CD8-positive, alpha-beta memory T cell (primary cell): ENCODE measurements around the gene TCF21. TPM values are rescaled to one million over a fixed set of nuclear protein-coding genes. Genes with fewer than 3 reads are reported as not detected.

Experiments
- CTCF ChIA-PET: fragments of 350-600 bp; sonication (Branson Sonifier 250); formaldehyde crosslinking; loops from one replicate; lab custom pipeline; 2021; ENCODE audit warnings: antibody characterized with exemption; lab: Charles Lee
- POLR2A ChIA-PET: fragments of 350-600 bp; sonication (Branson Sonifier 250); formaldehyde crosslinking; loops from one replicate; lab custom pipeline; 2021; ENCODE audit warnings: antibody characterized with exemption; lab: Charles Lee
- DNase-seq, 5 donors: peaks; one replicate each; pipeline versions ENCODE4 v3.0.0 to v3.0.0-alpha.2; 2020 to 2022; ENCODE audit warnings: mixed read lengths in 1 of 5
- H3K27ac ChIP-seq: one replicate; pipeline ENCODE4 v1.7.0; 2013; ENCODE audit warnings: low read depth, mild to moderate bottlenecking, low read length, moderate library complexity
- H3K27me3 ChIP-seq: 2 replicates; pipeline ENCODE4 v1.7.0; 2013; ENCODE audit warnings: low read length, mild to moderate bottlenecking; ENCODE audit not compliant: insufficient read depth, poor library complexity, severe bottlenecking
- H3K36me3 ChIP-seq: 2 replicates; pipeline ENCODE4 v1.7.0; 2013; ENCODE audit warnings: mild to moderate bottlenecking, low read length, moderate library complexity; ENCODE audit not compliant: insufficient read depth
- H3K4me1 ChIP-seq: 2 replicates; pipeline ENCODE4 v1.7.0; 2013; ENCODE audit warnings: mild to moderate bottlenecking, low read length, moderate library complexity; ENCODE audit not compliant: insufficient read depth
- H3K4me3 ChIP-seq: 2 replicates; pipeline ENCODE4 v1.7.0; 2013; ENCODE audit warnings: mild to moderate bottlenecking, low read length
- H3K9me3 ChIP-seq: 2 replicates; pipeline ENCODE4 v1.7.0; 2013; ENCODE audit warnings: mild to moderate bottlenecking, low read length
- H3K27ac Mint-ChIP-seq, 8 donors: one replicate each; pipeline ENCODE4 v1.8.0; 2020 to 2021; ENCODE audit warnings: mixed read lengths in 8 of 8, mild to moderate bottlenecking in 6 of 8, inconsistent platforms in 3 of 8, moderate library complexity in 3 of 8
- H3K27me3 Mint-ChIP-seq, 2 donors: one replicate each; pipeline ENCODE4 v1.8.0; 2020 to 2021; ENCODE audit warnings: mixed read lengths in 2 of 2, mild to moderate bottlenecking in 1 of 2, moderate library complexity in 1 of 2
- H3K36me3 Mint-ChIP-seq, 3 donors: one replicate each; pipeline ENCODE4 v1.8.0; 2020 to 2021; ENCODE audit warnings: mixed read lengths in 3 of 3, inconsistent platforms in 1 of 3, mild to moderate bottlenecking in 1 of 3
- H3K4me1 Mint-ChIP-seq, 3 donors: one replicate each; pipeline ENCODE4 v1.8.0; 2020 to 2021; ENCODE audit warnings: mixed read lengths in 3 of 3, inconsistent platforms in 1 of 3, mild to moderate bottlenecking in 1 of 3
- H3K4me3 Mint-ChIP-seq, 7 donors: one replicate each; pipeline ENCODE4 v1.8.0; 2020 to 2021; ENCODE audit warnings: mixed read lengths in 7 of 7, mild to moderate bottlenecking in 6 of 7, moderate library complexity in 4 of 7, inconsistent platforms in 2 of 7
- H3K9me3 Mint-ChIP-seq, 5 donors: one replicate each; pipeline ENCODE4 v1.8.0; 2020 to 2022; ENCODE audit warnings: mixed read lengths in 5 of 5, mild to moderate bottlenecking in 3 of 5, moderate library complexity in 2 of 5, inconsistent platforms in 1 of 5
- polyA plus RNA-seq: library from polyadenylated mRNA; unstranded; fragments of 300-500 nt; fragmentation: Illumina TruSeq; gene quantifications from one replicate; pipeline ENCODE4 v1.2.3, GENCODE V29; 2021
- total RNA-seq, 2 experiments: library from RNA; stranded (reverse); gene quantifications; one replicate each; pipeline ENCODE4 v1.2.3, GENCODE V29; 2021

The TCF21 gene
- total and polyA plus RNA-seq, 3 experiments from 2014 or later = not detected

GRCh38 chr6:133895573-133896343 is 6.8 kb downstream of the TCF21 start:
- H3K4me3 Mint-ChIP-seq = peak overlapping the region in 1 of 7 donors; percentile 33
- peaks cover 54 to 79% of the 10 kb centered on the region in 2 donors for H3K27me3 Mint-ChIP-seq
- Histone ChIP-seq H3K36me3 (no peaks in the 10 kb centered on the region), H3K27me3 (peaks cover 41% of the 10 kb centered on the region), H3K4me1 (peaks cover 10% of the 10 kb centered on the region), H3K4me3 (no peak overlapping the region), H3K9me3 (no peaks in the 10 kb centered on the region), H3K27ac (no peak overlapping the region)
- CTCF ChIA-PET = no interaction called here
- peaks cover 17 to 34% (median 27%) of the 10 kb centered on the region in 3 donors for H3K4me1 Mint-ChIP-seq
- POLR2A ChIA-PET = no interaction called here
- no peaks in the 10 kb centered on the region for H3K9me3 Mint-ChIP-seq
- H3K36me3 Mint-ChIP-seq = no peaks in the 10 kb centered on the region
- no peak overlapping the region for H3K27ac Mint-ChIP-seq
- no peak for DNase-seq

GRCh38 chr6:133896344-133896721 is 7.4 kb downstream of the TCF21 start:
- H3K27me3 Mint-ChIP-seq = peaks cover 51 to 77% of the 10 kb centered on the region in 2 donors
- H3K9me3 Mint-ChIP-seq = no peaks in the 10 kb centered on the region
- H3K27ac Mint-ChIP-seq = no peak overlapping the region
- H3K4me3 Mint-ChIP-seq = no peak overlapping the region
- H3K4me1 Mint-ChIP-seq = peaks cover 12 to 28% (median 21%) of the 10 kb centered on the region in 3 donors
- H3K27me3 ChIP-seq = peaks cover 40% of the 10 kb centered on the region
- peaks cover 5% of the 10 kb centered on the region for H3K4me1 ChIP-seq
- no peak for DNase-seq
- POLR2A ChIA-PET = no interaction called here
- CTCF ChIA-PET = no interaction called here
- H3K9me3 ChIP-seq = no peaks in the 10 kb centered on the region
- no peaks in the 10 kb centered on the region for H3K36me3 Mint-ChIP-seq
- H3K36me3 ChIP-seq = no peaks in the 10 kb centered on the region
- no peak overlapping the region for H3K4me3 ChIP-seq
- no peak overlapping the region for H3K27ac ChIP-seq

DNA sequence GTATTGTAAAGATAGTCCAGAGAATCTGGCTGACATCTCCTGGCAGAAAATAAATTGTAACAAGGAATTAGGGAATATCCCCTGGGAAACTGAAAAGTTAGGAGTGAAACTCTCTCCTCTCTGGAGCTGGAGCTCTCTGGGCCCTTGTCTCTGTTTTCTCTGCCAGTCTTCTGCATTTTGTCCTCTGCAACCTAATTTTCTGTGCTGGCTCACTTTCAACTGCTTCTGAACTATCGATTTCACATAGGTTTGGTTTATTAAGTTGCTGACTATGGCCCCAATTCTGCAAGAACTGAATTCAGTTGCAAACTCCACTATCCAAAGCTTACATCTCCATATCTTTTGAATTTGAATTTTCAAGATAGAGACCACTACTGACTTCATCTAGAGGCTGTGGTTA is 9.3 kb downstream of the TCF21 start:
- CTCF ChIA-PET = interaction anchor here (1.0 kb wide), 1 partner anchor 19 kb away, joined by 4 read pairs; no protein-coding TSS in a partner anchor
- no peaks in the 10 kb centered on the region for H3K36me3 ChIP-seq
- H3K27me3 ChIP-seq = peaks cover 25% of the 10 kb centered on the region
- no peaks in the 10 kb centered on the region for H3K4me1 ChIP-seq
- DNase-seq = no peak
- POLR2A ChIA-PET = no interaction called here
- Mint-ChIP-seq H3K27ac (no peak overlapping the region), H3K4me1 (peaks cover 3 to 11% (median 5%) of the 10 kb centered on the region in 3 donors), H3K9me3 (no peaks in the 10 kb centered on the region), H3K4me3 (no peak overlapping the region), H3K27me3 (peaks cover 41 to 75% of the 10 kb centered on the region in 2 donors), H3K36me3 (no peaks in the 10 kb centered on the region)
- H3K9me3 ChIP-seq = no peaks in the 10 kb centered on the region
- H3K27ac ChIP-seq = no peak overlapping the region
- no peak overlapping the region for H3K4me3 ChIP-seq

- no peak for DNase-seq
These were observed 10.6 kb downstream of the TCF21 start for GRCh38 chr6:133899556-133899955.

GRCh38 chr6:133903855-133904254 is 14.9 kb downstream of the TCF21 start:
- Mint-ChIP-seq H3K4me3 (no peak overlapping the region), H3K27me3 (peaks cover 30 to 73% of the 10 kb centered on the region in 2 donors), H3K4me1 (no peaks in the 10 kb centered on the region), H3K27ac (no peak overlapping the region), H3K36me3 (no peaks in the 10 kb centered on the region), H3K9me3 (no peaks in the 10 kb centered on the region)
- Histone ChIP-seq H3K27me3 (peaks cover 11% of the 10 kb centered on the region), H3K4me1 (no peaks in the 10 kb centered on the region), H3K27ac (no peak overlapping the region), H3K36me3 (no peaks in the 10 kb centered on the region), H3K4me3 (no peak overlapping the region), H3K9me3 (no peaks in the 10 kb centered on the region)
- ChIA-PET CTCF (no interaction called here), POLR2A (no interaction called here)
- no peak for DNase-seq

More at GRCh38 chr6:133899556-133899955, 10.6 kb downstream of the TCF21 start:
- no peaks in the 10 kb centered on the region for H3K36me3 Mint-ChIP-seq
- no peak overlapping the region for H3K4me3 Mint-ChIP-seq
- H3K9me3 Mint-ChIP-seq = no peaks in the 10 kb centered on the region
- no peaks in the 10 kb centered on the region for H3K36me3 ChIP-seq
- H3K27me3 ChIP-seq = peaks cover 13% of the 10 kb centered on the region
- H3K4me1 Mint-ChIP-seq = peaks cover 0 to under 1% (median 0%) of the 10 kb centered on the region in 3 donors
- H3K4me1 ChIP-seq = no peaks in the 10 kb centered on the region
- H3K27me3 Mint-ChIP-seq = peaks cover 28 to 75% of the 10 kb centered on the region in 2 donors
- no peaks in the 10 kb centered on the region for H3K9me3 ChIP-seq
- no peak overlapping the region for H3K27ac Mint-ChIP-seq
- ChIA-PET CTCF (no interaction called here), POLR2A (no interaction called here)
- no peak overlapping the region for H3K4me3 ChIP-seq
- no peak overlapping the region for H3K27ac ChIP-seq

DNA sequence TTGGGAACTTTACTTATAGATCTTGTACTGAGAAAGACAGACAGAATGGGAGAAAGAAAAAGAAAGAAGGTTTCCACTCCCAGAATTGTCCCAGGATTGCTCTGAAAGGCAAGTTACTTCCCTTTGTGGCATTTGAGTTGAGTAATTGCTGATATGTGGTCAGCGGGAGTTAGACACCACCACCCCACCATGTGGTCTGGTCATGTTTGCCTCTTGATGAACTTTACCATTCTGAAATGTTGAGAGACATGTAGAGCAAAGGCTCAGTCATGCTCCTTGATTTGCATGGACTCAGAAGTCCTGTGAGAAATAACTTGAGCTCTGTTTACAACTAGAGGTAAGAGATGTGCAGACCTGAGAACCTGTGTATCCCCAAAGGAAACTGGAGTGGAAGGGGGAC is 17.1 kb downstream of the TCF21 start:
- H3K27ac ChIP-seq = no peak overlapping the region
- H3K9me3 Mint-ChIP-seq = no peaks in the 10 kb centered on the region
- H3K36me3 ChIP-seq = no peaks in the 10 kb centered on the region
- H3K9me3 ChIP-seq = no peaks in the 10 kb centered on the region
- H3K27ac Mint-ChIP-seq = no peak overlapping the region
- H3K27me3 ChIP-seq = peaks cover 5% of the 10 kb centered on the region
- no peak overlapping the region for H3K4me3 Mint-ChIP-seq
- H3K36me3 Mint-ChIP-seq = no peaks in the 10 kb centered on the region
- H3K4me3 ChIP-seq = no peak overlapping the region
- peaks cover 32 to 79% of the 10 kb centered on the region in 2 donors for H3K27me3 Mint-ChIP-seq
- CTCF ChIA-PET = interaction anchor here (2.2 kb wide), 1 partner anchor 10 kb away, joined by 12 read pairs; no protein-coding TSS in a partner anchor
- no peak for DNase-seq
- no peaks in the 10 kb centered on the region for H3K4me1 Mint-ChIP-seq
- H3K4me1 ChIP-seq = no peaks in the 10 kb centered on the region
- POLR2A ChIA-PET = no interaction called here

DNA sequence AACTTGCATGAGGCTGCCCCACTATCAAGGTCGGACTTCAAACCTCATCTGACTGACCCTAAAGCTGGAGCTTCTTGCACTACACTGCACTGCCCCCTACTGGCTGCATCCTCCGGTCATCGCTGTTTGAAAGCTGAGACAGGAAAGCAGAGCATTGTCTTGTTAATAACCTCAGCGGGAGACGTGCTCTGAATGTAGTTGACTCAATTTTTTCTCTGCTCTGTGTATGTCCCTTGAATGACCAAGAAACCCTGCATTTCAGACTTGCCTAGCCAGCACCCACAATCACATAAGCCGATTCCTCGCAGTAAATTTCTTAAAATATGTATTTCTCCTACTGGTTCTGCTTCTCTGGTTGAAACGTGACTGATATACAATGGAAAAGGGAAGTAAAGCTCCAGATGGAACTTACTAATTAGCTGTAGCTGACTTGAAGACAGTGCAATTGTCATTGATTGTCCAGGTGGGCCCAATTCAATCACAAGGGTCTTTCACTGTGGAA is 27.8 kb downstream of the TCF21 start:
- Mint-ChIP-seq H3K27ac (no peak overlapping the region), H3K27me3 (peaks cover 12 to 23% of the 10 kb centered on the region in 2 donors), H3K36me3 (no peaks in the 10 kb centered on the region), H3K9me3 (no peaks in the 10 kb centered on the region), H3K4me3 (peak overlapping the region in 2 of 7 donors; percentile 23 to 41), H3K4me1 (peaks cover 3 to 5% (median 5%) of the 10 kb centered on the region in 3 donors)
- ChIA-PET POLR2A (no interaction called here), CTCF (interaction anchor here (0.7 to 2.5 kb wide), 19 partner anchors 8 to 1386 kb away, joined by 3 to 15 read pairs (median 3); partner anchors contain the start of genes SLC2A12 and TBPL1)
- no peaks in the 10 kb centered on the region for H3K27me3 ChIP-seq
- no peaks in the 10 kb centered on the region for H3K36me3 ChIP-seq
- H3K4me3 ChIP-seq = no peak overlapping the region
- H3K4me1 ChIP-seq = no peaks in the 10 kb centered on the region
- no peaks in the 10 kb centered on the region for H3K9me3 ChIP-seq
- DNase-seq = peak; percentile 26 to 71 (median 60)
- H3K27ac ChIP-seq = no peak overlapping the region

DNA sequence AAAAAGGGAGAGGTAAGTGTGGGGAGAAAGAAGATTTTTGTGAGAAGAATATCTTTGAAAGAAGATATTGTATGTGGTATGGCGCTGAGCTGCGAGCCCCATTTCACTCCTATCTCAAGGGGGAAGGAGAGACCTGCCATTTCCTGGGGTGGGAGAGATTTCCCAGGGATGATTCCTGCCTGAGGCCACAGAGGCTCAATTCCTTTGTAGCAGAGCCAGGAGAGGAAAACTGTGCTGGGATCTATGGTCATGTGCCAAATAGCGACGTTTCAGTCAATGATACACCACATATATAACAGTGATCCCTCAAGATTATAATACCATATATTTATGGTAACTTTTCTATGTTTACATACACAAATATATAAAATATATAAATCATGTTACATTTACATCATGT is 28.9 kb downstream of the TCF21 start:
- Histone ChIP-seq H3K36me3 (no peaks in the 10 kb centered on the region), H3K27ac (no peak overlapping the region), H3K4me1 (no peaks in the 10 kb centered on the region), H3K4me3 (no peak overlapping the region), H3K27me3 (no peaks in the 10 kb centered on the region), H3K9me3 (no peaks in the 10 kb centered on the region)
- H3K36me3 Mint-ChIP-seq = no peaks in the 10 kb centered on the region
- no peak overlapping the region for H3K27ac Mint-ChIP-seq
- no peaks in the 10 kb centered on the region for H3K9me3 Mint-ChIP-seq
- DNase-seq = no peak
- ChIA-PET POLR2A (no interaction called here), CTCF (interaction anchor here (0.8 to 2.5 kb wide), 7 partner anchors 10 to 180 kb away, joined by 3 to 15 read pairs (median 3); no protein-coding TSS in a partner anchor)
- H3K27me3 Mint-ChIP-seq = peaks cover 9 to 23% of the 10 kb centered on the region in 2 donors
- H3K4me1 Mint-ChIP-seq = peaks cover 3 to 5% (median 5%) of the 10 kb centered on the region in 3 donors
- H3K4me3 Mint-ChIP-seq = no peak overlapping the region
